HepG2 (cell line): Measurements from ENCODE around the gene TBC1D14.

ENCODE experiments used
- JDP2 ChIP-seq: sonication (generic); formaldehyde crosslinking; IDR thresholded peaks from 2 replicates; pipeline ENCODE4 v1.8.1; 2022; ENCODE audit warnings: missing genetic modification reagents, borderline replicate concordance
- POLR2AphosphoS5 ChIP-seq: IDR thresholded peaks from 2 replicates; pipeline ENCODE4 v1.6.1; 2012; ENCODE audit warnings: low read depth, low read length
- SIN3A ChIP-seq: IDR thresholded peaks from 2 replicates; pipeline ENCODE4 v1.6.1; 2011; ENCODE audit warnings: low read depth, mild to moderate bottlenecking, control low read depth, low read length, borderline replicate concordance
- SP1 ChIP-seq, 2 experiments: fragments of 450-650 bp in 1 of 2; sonication (generic) in 1 of 2; formaldehyde crosslinking in 1 of 2; IDR thresholded peaks; 2 replicates each; pipeline versions ENCODE4 v1.4.0 to v1.6.1; 2016 to 2020; ENCODE audit warnings: missing genetic modification reagents in 1 of 2
- ZC3H13 ChIP-seq: sonication (generic); formaldehyde crosslinking; IDR thresholded peaks from 2 replicates; pipeline ENCODE4 v1.8.1; 2023; ENCODE audit warnings: mild to moderate bottlenecking, missing genetic modification reagents, moderate library complexity
- ZFP37 ChIP-seq: sonication (generic); formaldehyde crosslinking; IDR thresholded peaks from 2 replicates; pipeline ENCODE4 v1.4.0; 2020; ENCODE audit warnings: missing genetic modification reagents, borderline replicate concordance
- ZSCAN25 ChIP-seq: sonication (generic); formaldehyde crosslinking; IDR thresholded peaks from 2 replicates; pipeline ENCODE4 v1.8.0; 2022; ENCODE audit warnings: mild to moderate bottlenecking, missing genetic modification reagents
- TF ChIP-seq, protein P1 (sequence below): sonication (generic); formaldehyde crosslinking; IDR thresholded peaks from 2 replicates; pipeline ENCODE4 v1.4.0; 2020; ENCODE audit warnings: missing genetic modification reagents

- TF ChIP-seq JDP2 (CRISPR knock-in tag) (no peak), POLR2AphosphoS5 (no peak), SIN3A (no peak), ZFP37 (CRISPR knock-in tag) (no peak), SP1 (IDR thresholded peaks at IDR 0.05) (no peak), SP1 (CRISPR knock-in tag; IDR thresholded peaks at IDR 0.05) (no peak), ZC3H13 (no peak), ZSCAN25 (no peak)
- TF ChIP-seq, protein P1, sequence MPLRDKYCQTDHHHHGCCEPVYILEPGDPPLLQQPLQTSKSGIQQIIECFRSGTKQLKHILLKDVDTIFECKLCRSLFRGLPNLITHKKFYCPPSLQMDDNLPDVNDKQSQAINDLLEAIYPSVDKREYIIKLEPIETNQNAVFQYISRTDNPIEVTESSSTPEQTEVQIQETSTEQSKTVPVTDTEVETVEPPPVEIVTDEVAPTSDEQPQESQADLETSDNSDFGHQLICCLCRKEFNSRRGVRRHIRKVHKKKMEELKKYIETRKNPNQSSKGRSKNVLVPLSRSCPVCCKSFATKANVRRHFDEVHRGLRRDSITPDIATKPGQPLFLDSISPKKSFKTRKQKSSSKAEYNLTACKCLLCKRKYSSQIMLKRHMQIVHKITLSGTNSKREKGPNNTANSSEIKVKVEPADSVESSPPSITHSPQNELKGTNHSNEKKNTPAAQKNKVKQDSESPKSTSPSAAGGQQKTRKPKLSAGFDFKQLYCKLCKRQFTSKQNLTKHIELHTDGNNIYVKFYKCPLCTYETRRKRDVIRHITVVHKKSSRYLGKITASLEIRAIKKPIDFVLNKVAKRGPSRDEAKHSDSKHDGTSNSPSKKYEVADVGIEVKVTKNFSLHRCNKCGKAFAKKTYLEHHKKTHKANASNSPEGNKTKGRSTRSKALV: no peak
These were observed 50.5 kb downstream of the TBC1D14 start for GRCh38 chr4:6960154-6960553.
